Measurements from ENCODE around the gene RAB6D.
"Not testable (repeated sequence)": the region's sequence is repeated elsewhere in the genome, so short reads cannot be mapped to it uniquely, and the experiment has no call there.

RAB6D gene

GRCh38 chr2:131389657-131390056 lies 25.7 kb upstream of the RAB6D start:
- no peaks in the 10 kb centered on the region for H3K4me1 ChIP-seq (ENCODE audit: insufficient read depth, low read length, poor library complexity, severe bottlenecking)
- no peak overlapping the region for H3K9ac ChIP-seq (ENCODE audit: low read depth, low read length, poor library complexity, severe bottlenecking)
- H3K9me3 ChIP-seq (ENCODE audit: insufficient read depth, low read depth, low read length), result no peaks in the 10 kb centered on the region
- H3K27me3 ChIP-seq (ENCODE audit: insufficient read depth, low read length, poor library complexity, severe bottlenecking), result no peaks in the 10 kb centered on the region
- TF ChIP-seq EZH2phosphoT487 (IDR thresholded peaks at IDR 0.05; ENCODE audit: borderline replicate concordance), result no peak
- TF ChIP-seq CTCF (conservative IDR thresholded peaks at IDR 0.05; ENCODE audit: low read length), result no peak
- no peaks in the 10 kb centered on the region for H4K20me1 ChIP-seq (ENCODE audit: insufficient read depth, low read length, poor library complexity, severe bottlenecking)
- no peak overlapping the region for H2AFZ ChIP-seq (ENCODE audit: low read length)
- no peak overlapping the region for H3K4me2 ChIP-seq (ENCODE audit: low read depth, low read length, poor library complexity, severe bottlenecking)
- no peaks in the 10 kb centered on the region for H3F3A ChIP-seq (ENCODE audit: low read depth)
- no peak overlapping the region for H3K4me3 ChIP-seq (ENCODE audit: low read length, poor library complexity, severe bottlenecking)
- H3K9me2 ChIP-seq (replicated peaks; ENCODE audit: low read depth, low read length), result no peaks in the 10 kb centered on the region
- H3K36me3 ChIP-seq (ENCODE audit: insufficient read depth, low read length), result no peaks in the 10 kb centered on the region
- H3K79me2 ChIP-seq (ENCODE audit: insufficient read depth, low read length), result no peaks in the 10 kb centered on the region

- not testable (repeated sequence) for H4K20me1 ChIP-seq (ENCODE audit: insufficient read depth, low read length, poor library complexity, severe bottlenecking); H3K4me1 ChIP-seq (ENCODE audit: insufficient read depth, low read length, poor library complexity, severe bottlenecking); H3K9me2 ChIP-seq (replicated peaks; ENCODE audit: low read depth, low read length); H3K4me3 ChIP-seq (ENCODE audit: low read length, poor library complexity, severe bottlenecking); H3K79me2 ChIP-seq (ENCODE audit: insufficient read depth, low read length); H3K9ac ChIP-seq (ENCODE audit: low read depth, low read length, poor library complexity, severe bottlenecking); H3K36me3 ChIP-seq (ENCODE audit: insufficient read depth, low read length); H3K9me3 ChIP-seq (ENCODE audit: insufficient read depth, low read depth, low read length); H3K27me3 ChIP-seq (ENCODE audit: insufficient read depth, low read length, poor library complexity, severe bottlenecking); H2AFZ ChIP-seq (ENCODE audit: low read length); H3K4me2 ChIP-seq (ENCODE audit: low read depth, low read length, poor library complexity, severe bottlenecking); H3F3A ChIP-seq (ENCODE audit: low read depth)
Measured at GRCh38 chr2:131388834-131389233, 24.9 kb upstream of the RAB6D start.

- not testable (repeated sequence) for H3K79me2 ChIP-seq (ENCODE audit: insufficient read depth, low read length); H3K9me3 ChIP-seq (ENCODE audit: insufficient read depth, low read depth, low read length); H3K4me3 ChIP-seq (ENCODE audit: low read length, poor library complexity, severe bottlenecking); H3K27me3 ChIP-seq (ENCODE audit: insufficient read depth, low read length, poor library complexity, severe bottlenecking); H3K4me1 ChIP-seq (ENCODE audit: insufficient read depth, low read length, poor library complexity, severe bottlenecking); H3K4me2 ChIP-seq (ENCODE audit: low read depth, low read length, poor library complexity, severe bottlenecking); H3F3A ChIP-seq (ENCODE audit: low read depth); H3K36me3 ChIP-seq (ENCODE audit: insufficient read depth, low read length); H3K9ac ChIP-seq (ENCODE audit: low read depth, low read length, poor library complexity, severe bottlenecking); H3K9me2 ChIP-seq (replicated peaks; ENCODE audit: low read depth, low read length); H2AFZ ChIP-seq (ENCODE audit: low read length); H4K20me1 ChIP-seq (ENCODE audit: insufficient read depth, low read length, poor library complexity, severe bottlenecking)
Measured at GRCh38 chr2:131373111-131373510, 9.1 kb upstream of the RAB6D start.

GRCh38 chr2:131369954-131370353 lies 6.0 kb upstream of the RAB6D start:
- Histone ChIP-seq H3K4me2 (ENCODE audit: low read depth, low read length, poor library complexity, severe bottlenecking) (no peak overlapping the region), H2AFZ (ENCODE audit: low read length) (no peak overlapping the region), H3K9me3 (ENCODE audit: insufficient read depth, low read depth, low read length) (no peaks in the 10 kb centered on the region), H3K27me3 (ENCODE audit: insufficient read depth, low read length, poor library complexity, severe bottlenecking) (no peaks in the 10 kb centered on the region), H3F3A (ENCODE audit: low read depth) (no peaks in the 10 kb centered on the region), H3K36me3 (ENCODE audit: insufficient read depth, low read length) (no peaks in the 10 kb centered on the region), H3K4me1 (ENCODE audit: insufficient read depth, low read length, poor library complexity, severe bottlenecking) (no peaks in the 10 kb centered on the region), H3K79me2 (ENCODE audit: insufficient read depth, low read length) (no peaks in the 10 kb centered on the region), H4K20me1 (ENCODE audit: insufficient read depth, low read length, poor library complexity, severe bottlenecking) (no peaks in the 10 kb centered on the region), H3K9me2 (replicated peaks; ENCODE audit: low read depth, low read length) (no peaks in the 10 kb centered on the region), H3K9ac (ENCODE audit: low read depth, low read length, poor library complexity, severe bottlenecking) (no peak overlapping the region), H3K4me3 (ENCODE audit: low read length, poor library complexity, severe bottlenecking) (no peak overlapping the region)
- TF ChIP-seq EZH2phosphoT487 (IDR thresholded peaks at IDR 0.05; ENCODE audit: borderline replicate concordance), result no peak
- no peak for TF ChIP-seq CTCF (conservative IDR thresholded peaks at IDR 0.05; ENCODE audit: low read length)

- not testable (repeated sequence) for H3K9me2 ChIP-seq (replicated peaks; ENCODE audit: low read depth, low read length); H3K79me2 ChIP-seq (ENCODE audit: insufficient read depth, low read length); H3K36me3 ChIP-seq (ENCODE audit: insufficient read depth, low read length); H3K9ac ChIP-seq (ENCODE audit: low read depth, low read length, poor library complexity, severe bottlenecking); H3K9me3 ChIP-seq (ENCODE audit: insufficient read depth, low read depth, low read length); H2AFZ ChIP-seq (ENCODE audit: low read length); H4K20me1 ChIP-seq (ENCODE audit: insufficient read depth, low read length, poor library complexity, severe bottlenecking); H3F3A ChIP-seq (ENCODE audit: low read depth); H3K4me3 ChIP-seq (ENCODE audit: low read length, poor library complexity, severe bottlenecking); H3K4me1 ChIP-seq (ENCODE audit: insufficient read depth, low read length, poor library complexity, severe bottlenecking); H3K4me2 ChIP-seq (ENCODE audit: low read depth, low read length, poor library complexity, severe bottlenecking); H3K27me3 ChIP-seq (ENCODE audit: insufficient read depth, low read length, poor library complexity, severe bottlenecking)
Measured at GRCh38 chr2:131368493-131369066, 4.6 kb upstream of the RAB6D start.
